Breast epithelium (tissue), 4 donors: ENCODE data around the gene PIK3R1. TPM values are rescaled to one million over a fixed set of nuclear protein-coding genes. Genes with fewer than 3 reads are reported as not detected.
A peak's percentile ranks its signal among the peaks of the same experiment; 100 is the strongest.

Experiments used
- DNase-seq, 2 donors: peaks; one replicate each; pipeline ENCODE4 v3.0.0-alpha.2; 2019; ENCODE audit warnings: low spot score in 2 of 2
- H3K27ac ChIP-seq, 2 donors: fragments of 200-600 bp; sonication (generic) in 1 of 2; one replicate each; pipeline ENCODE4 v1.5.1; 2016 to 2019; ENCODE audit warnings: mild to moderate bottlenecking in 1 of 2
- H3K27me3 ChIP-seq, 2 donors: fragments of 200-600 bp; sonication (generic) in 1 of 2; one replicate each; pipeline versions ENCODE4 v1.5.1 to v1.6.0; 2017 to 2019; ENCODE audit warnings: control low read depth in 1 of 2, mild to moderate bottlenecking in 1 of 2
- H3K36me3 ChIP-seq: fragments of 200-600 bp; one replicate; pipeline ENCODE4 v1.5.1; 2019
- H3K4me1 ChIP-seq, 2 donors: fragments of 200-600 bp; sonication (generic); one replicate each; pipeline ENCODE4 v1.5.1; 2016 to 2019; ENCODE audit warnings: control low read depth in 1 of 2
- H3K4me3 ChIP-seq, 3 donors: fragments of 200-600 bp; sonication (generic); 1 replicate in 2 of 3; 2 replicates in 1 of 3; pipeline ENCODE4 v1.5.1; 2016 to 2019; ENCODE audit warnings: mild to moderate bottlenecking in 3 of 3, moderate library complexity in 2 of 3
- H3K9me3 ChIP-seq, 2 donors: fragments of 200-600 bp; sonication (generic) in 1 of 2; one replicate each; pipeline ENCODE4 v1.5.1; 2016 to 2019; ENCODE audit warnings: control low read depth in 1 of 2
- CTCF ChIP-seq, 3 donors: fragments of 450-650 bp; IDR thresholded peaks; one replicate each; pipeline ENCODE4 v1.5.1; 2016 to 2017; ENCODE audit warnings: antibody characterized with exemption in 3 of 3, mild to moderate bottlenecking in 3 of 3, moderate library complexity in 3 of 3
- POLR2A ChIP-seq: fragments of 450-650 bp; IDR thresholded peaks from one replicate; pipeline ENCODE4 v1.6.1; 2016; ENCODE audit warnings: antibody characterized with exemption, mild to moderate bottlenecking, moderate library complexity
- POLR2AphosphoS5 ChIP-seq, 3 donors: sonication (generic); formaldehyde crosslinking; IDR thresholded peaks; one replicate each; pipeline ENCODE4 v1.6.1; 2017; ENCODE audit warnings: antibody characterized with exemption in 3 of 3
- intact Hi-C: fragments of 100-400 bp; cut with DNase I; formaldehyde crosslinking; loops from one replicate; pipeline ENCODE4 v1.15.1; 2023; ENCODE audit warnings: low total_unique reads
- total RNA-seq, 3 donors: library from RNA; depleted of rRNA; stranded (reverse); fragments of >200 nt; gene quantifications; one replicate each; pipeline ENCODE4 v1.1.0, GENCODE V29; 2016

Gene PIK3R1
- total RNA-seq, 3 donors from 2014 or later = 193 to 429 (median 275) TPM

- peak overlapping the region; percentile 42 to 54 for H3K27ac ChIP-seq
- intact Hi-C loops = no loop called here
- H3K4me3 ChIP-seq = peak overlapping the region in 2 of 3 donors; percentile 22 to 29
- peaks cover 0 to 2% of the 10 kb centered on the region in 2 donors for H3K9me3 ChIP-seq
- peaks cover 4% of the 10 kb centered on the region for H3K36me3 ChIP-seq
- TF ChIP-seq POLR2A = no peak
- no peak for TF ChIP-seq CTCF (IDR thresholded peaks at IDR 0.05)
- TF ChIP-seq POLR2AphosphoS5 (IDR thresholded peaks at IDR 0.05) = no peak
- no peaks in the 10 kb centered on the region for H3K27me3 ChIP-seq
- peaks cover 0 to 35% of the 10 kb centered on the region in 2 donors for H3K4me1 ChIP-seq
- DNase-seq = no peak
These were observed 10.5 kb downstream of the PIK3R1 start for GRCh38 chr5:68225911-68226545.

DNA sequence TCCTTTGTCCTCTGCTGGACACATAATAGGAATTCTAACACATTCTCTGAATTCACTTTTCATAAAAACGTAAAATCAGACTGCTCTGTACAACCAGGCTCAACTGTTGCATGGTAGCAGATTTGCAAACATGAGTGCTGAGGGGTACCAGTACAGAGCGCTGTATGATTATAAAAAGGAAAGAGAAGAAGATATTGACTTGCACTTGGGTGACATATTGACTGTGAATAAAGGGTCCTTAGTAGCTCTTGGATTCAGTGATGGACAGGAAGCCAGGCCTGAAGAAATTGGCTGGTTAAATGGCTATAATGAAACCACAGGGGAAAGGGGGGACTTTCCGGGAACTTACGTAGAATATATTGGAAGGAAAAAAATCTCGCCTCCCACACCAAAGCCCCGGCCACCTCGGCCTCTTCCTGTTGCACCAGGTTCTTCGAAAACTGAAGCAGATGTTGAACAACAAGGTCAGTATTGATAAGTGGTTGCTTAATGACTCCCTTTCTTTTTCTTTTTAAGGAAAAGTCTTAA, 11.1 kb downstream of the PIK3R1 start:
- H3K4me3 ChIP-seq = peak overlapping the region in 2 of 3 donors; percentile 22 to 29
- no peak for DNase-seq
- H3K36me3 ChIP-seq = peaks cover 4% of the 10 kb centered on the region
- TF ChIP-seq CTCF (IDR thresholded peaks at IDR 0.05) = no peak
- no peak for TF ChIP-seq POLR2AphosphoS5 (IDR thresholded peaks at IDR 0.05)
- TF ChIP-seq POLR2A = no peak
- no peaks in the 10 kb centered on the region for H3K27me3 ChIP-seq
- H3K27ac ChIP-seq = peak overlapping the region; percentile 42 to 54
- H3K9me3 ChIP-seq = no peaks in the 10 kb centered on the region
- H3K4me1 ChIP-seq = peaks cover 0 to 39% of the 10 kb centered on the region in 2 donors
- intact Hi-C loops = no loop called here

- intact Hi-C loops = no loop called here
- H3K4me1 ChIP-seq = peaks cover 0 to 44% of the 10 kb centered on the region in 2 donors
- H3K36me3 ChIP-seq = peaks cover 4% of the 10 kb centered on the region
These were observed 12.1 kb downstream of the PIK3R1 start for GRCh38 chr5:68227532-68228160.

GRCh38 chr5:68229416-68229815, 13.9 kb downstream of the PIK3R1 start:
- H3K9me3 ChIP-seq = no peaks in the 10 kb centered on the region
- TF ChIP-seq POLR2AphosphoS5 (IDR thresholded peaks at IDR 0.05) (no peak), POLR2A (no peak), CTCF (IDR thresholded peaks at IDR 0.05) (no peak)
- peaks cover 4% of the 10 kb centered on the region for H3K36me3 ChIP-seq
- intact Hi-C loops = no loop called here
- no peaks in the 10 kb centered on the region for H3K27me3 ChIP-seq
- H3K4me3 ChIP-seq = peak overlapping the region in 2 of 3 donors; percentile 10 to 39
- peaks cover 0 to 40% of the 10 kb centered on the region in 2 donors for H3K4me1 ChIP-seq
- DNase-seq = no peak
- no peak overlapping the region for H3K27ac ChIP-seq

More at GRCh38 chr5:68227532-68228160, 12.1 kb downstream of the PIK3R1 start:
- Histone ChIP-seq H3K9me3 (no peaks in the 10 kb centered on the region), H3K27me3 (no peaks in the 10 kb centered on the region), H3K27ac (peak overlapping the region; percentile 10 to 33), H3K4me3 (peak overlapping the region in 1 of 3 donors; percentile 13)
- DNase-seq = no peak
- no peak for TF ChIP-seq CTCF (IDR thresholded peaks at IDR 0.05)
- TF ChIP-seq POLR2A = no peak

DNA sequence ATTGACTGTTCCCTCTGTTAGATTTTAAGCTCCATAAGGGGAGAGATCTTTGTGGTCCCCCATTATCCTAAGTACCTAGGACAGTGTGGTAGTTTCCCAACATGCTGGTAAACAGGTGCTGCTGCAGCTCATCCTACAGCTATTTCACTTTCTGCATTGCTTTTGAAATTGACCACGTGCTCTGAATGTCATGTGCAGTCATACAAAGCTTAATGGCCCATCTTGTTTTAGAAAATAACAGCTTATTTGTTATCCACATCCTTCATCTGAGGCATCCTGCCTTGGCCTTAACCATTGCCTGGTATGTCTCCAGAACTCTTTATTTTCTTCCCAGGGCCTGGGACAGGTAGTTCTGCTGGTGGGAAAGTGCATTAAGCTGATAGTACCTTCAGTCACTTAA, 14.7 kb downstream of the PIK3R1 start:
- DNase-seq = no peak
- TF ChIP-seq POLR2AphosphoS5 (IDR thresholded peaks at IDR 0.05) (no peak), CTCF (IDR thresholded peaks at IDR 0.05) (no peak), POLR2A (no peak)
- Histone ChIP-seq H3K27me3 (no peaks in the 10 kb centered on the region), H3K4me1 (peaks cover 0 to 36% of the 10 kb centered on the region in 2 donors), H3K27ac (peak overlapping the region; percentile 0 to 21), H3K4me3 (peak overlapping the region in 2 of 3 donors; percentile 10 to 39), H3K9me3 (no peaks in the 10 kb centered on the region), H3K36me3 (peaks cover 4% of the 10 kb centered on the region)
- intact Hi-C loops = no loop called here
